ENCODE measurements around the gene AKAP6. TPM values are rescaled to one million over a fixed set of nuclear protein-coding genes. Genes with fewer than 3 reads are reported as not detected.

Gene AKAP6
- total and polyA plus RNA-seq, 2 of the 8 experiments (the other 6 are each of a cell fraction or from before 2014, with no cell fraction given): 0.09 to 0.89 TPM

DNA sequence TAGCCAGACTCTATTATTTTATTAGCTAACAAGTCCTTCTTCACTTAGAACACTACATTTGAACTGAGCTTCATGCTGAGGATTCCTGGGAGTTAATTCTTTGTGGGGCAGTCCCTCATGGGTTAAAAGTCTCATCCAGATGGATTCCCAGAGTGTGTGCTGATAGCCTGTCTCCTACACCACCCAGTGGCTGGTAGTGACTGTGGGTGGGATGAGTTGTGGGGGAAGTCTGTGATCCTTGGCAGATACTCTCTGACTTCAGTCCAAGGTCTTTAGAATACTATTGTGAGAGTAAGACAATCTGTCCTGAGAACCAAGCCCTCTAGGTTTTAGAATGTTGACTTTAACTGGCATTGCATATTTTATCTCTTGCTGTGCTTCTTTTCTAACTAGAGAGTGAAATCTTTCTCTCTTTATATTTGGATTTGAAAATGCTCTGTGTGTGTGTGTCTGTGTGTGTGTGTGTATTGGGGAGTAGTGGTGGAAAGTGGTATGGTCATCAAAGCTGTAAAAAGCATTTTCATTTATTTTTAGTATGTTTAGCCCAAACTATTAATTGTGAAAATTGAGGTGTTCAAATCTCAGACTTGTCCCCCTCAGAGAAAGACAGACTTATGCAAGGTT is 37.3 kb downstream of the AKAP6 start:
- Histone ChIP-seq H2BK20ac (ENCODE audit: low read length) (no peak overlapping the region), H4K20me1 (replicated peaks in 1 of 2; ENCODE audit: control insufficient read depth in 1 of 2, insufficient read depth in 2 of 2, low read length in 2 of 2) (no peaks in the 10 kb centered on the region), H3K4me1 (replicated peaks in 1 of 4; ENCODE audit: control insufficient read depth in 3 of 4, insufficient read depth in 4 of 4, low read length in 3 of 4) (peaks cover 0 to 10% (median 3%) of the 10 kb centered on the region in 4 experiments; a peak in 4 of 7 replicates), H4K8ac (ENCODE audit: extremely low read depth, insufficient read depth, low read length) (no peak overlapping the region), H3K23me2 (ENCODE audit: low read depth, low read length) (no peaks in the 10 kb centered on the region), H2BK120ac (replicated peaks; ENCODE audit: low read depth, low read length) (no peak overlapping the region), H4K5ac (ENCODE audit: insufficient read length, low read depth, low read length) (no peak overlapping the region), H3K56ac (replicated peaks; ENCODE audit: insufficient read length, low read depth, low read length) (no peak overlapping the region), H2BK15ac (ENCODE audit: low read length) (no peak overlapping the region), H3K14ac (ENCODE audit: insufficient read length) (no peak overlapping the region), H3K23ac (ENCODE audit: insufficient read length) (no peak overlapping the region), H3K9ac (replicated peaks in 1 of 4; ENCODE audit: extremely low read depth in 1 of 4, low read depth in 3 of 4, low read length in 3 of 4) (no peak overlapping the region), H2BK5ac (ENCODE audit: low read depth, low read length) (no peak overlapping the region), H2AK5ac (ENCODE audit: low read depth, low read length) (no peak overlapping the region), H3K4me2 (ENCODE audit: insufficient read depth in 1 of 2, low read depth in 2 of 2, low read length in 2 of 2) (no peak overlapping the region), H3K27me3 (replicated peaks in 1 of 4; ENCODE audit: control insufficient read depth in 3 of 4, extremely low read depth in 1 of 4, insufficient read depth in 3 of 4, low read length in 3 of 4) (no peaks in the 10 kb centered on the region), H4K91ac (replicated peaks; ENCODE audit: insufficient read length, low read length) (no peak overlapping the region), H3K27ac (ENCODE audit: low read depth, low read length) (no peak overlapping the region), H2BK12ac (ENCODE audit: low read depth, low read length) (no peak overlapping the region), H3K4me3 (ENCODE audit: extremely low read depth in 1 of 4, insufficient read depth in 2 of 4, low read depth in 3 of 4, low read length in 4 of 4) (no peak overlapping the region), H3K36me3 (ENCODE audit: control insufficient read depth in 2 of 4, insufficient read depth in 4 of 4, low read length in 3 of 4) (no peaks in the 10 kb centered on the region), H3K79me2 (ENCODE audit: control insufficient read depth in 1 of 2, insufficient read depth in 2 of 2, low read length in 2 of 2) (no peaks in the 10 kb centered on the region), H3K79me1 (ENCODE audit: low read depth, low read length) (no peaks in the 10 kb centered on the region), H2AFZ (ENCODE audit: low read length) (no peak overlapping the region), H3K9me3 (ENCODE audit: insufficient read depth in 2 of 2, low read depth in 1 of 2, low read length in 1 of 2) (no peaks in the 10 kb centered on the region), H3K4ac (replicated peaks; ENCODE audit: insufficient read length, low read depth, low read length) (no peak overlapping the region), H3K18ac (ENCODE audit: extremely low read depth, low read length) (no peak overlapping the region)
- ChIA-PET POLR2A (ENCODE audit: partially characterized antibody) (no interaction called here), CTCF (ENCODE audit: partially characterized antibody) (interaction anchor here (0.8 to 1.5 kb wide), 5 partner anchors 55 to 440 kb away, joined by 3 to 5 read pairs (median 3); no protein-coding TSS in a partner anchor)
- DNase-seq (ENCODE audit: low read depth in 1 of 2, low spot score in 2 of 2) (no peak), FAIRE-seq (no peak)
- TF ChIP-seq CTCF (IDR thresholded peaks at IDR 0.05; ENCODE audit: control extremely low read depth in 1 of 3, insufficient read depth in 1 of 3, low read depth in 1 of 3, low read length in 3 of 3) (peak; percentile 14 to 31 (median 31); a peak in 2 of 4 replicates), RAD21 (IDR thresholded peaks at IDR 0.05 in 1 of 2, conservative IDR thresholded peaks at IDR 0.05 in 1 of 2; ENCODE audit: low read depth in 2 of 2, low read length in 2 of 2) (peak; percentile 45 to 53; a peak in 3 of 4 replicates)
- TF ChIP-seq, protein P1, sequence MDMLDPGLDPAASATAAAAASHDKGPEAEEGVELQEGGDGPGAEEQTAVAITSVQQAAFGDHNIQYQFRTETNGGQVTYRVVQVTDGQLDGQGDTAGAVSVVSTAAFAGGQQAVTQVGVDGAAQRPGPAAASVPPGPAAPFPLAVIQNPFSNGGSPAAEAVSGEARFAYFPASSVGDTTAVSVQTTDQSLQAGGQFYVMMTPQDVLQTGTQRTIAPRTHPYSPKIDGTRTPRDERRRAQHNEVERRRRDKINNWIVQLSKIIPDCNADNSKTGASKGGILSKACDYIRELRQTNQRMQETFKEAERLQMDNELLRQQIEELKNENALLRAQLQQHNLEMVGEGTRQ (IDR thresholded peaks at IDR 0.05; ENCODE audit: low read length): no peak
